ENCODE data around the gene BRD1. TPM values are rescaled to one million over a fixed set of nuclear protein-coding genes. Genes with fewer than 3 reads are reported as not detected.

The BRD1 gene
- total RNA-seq, 1 donor, result 23.5 TPM

DNA sequence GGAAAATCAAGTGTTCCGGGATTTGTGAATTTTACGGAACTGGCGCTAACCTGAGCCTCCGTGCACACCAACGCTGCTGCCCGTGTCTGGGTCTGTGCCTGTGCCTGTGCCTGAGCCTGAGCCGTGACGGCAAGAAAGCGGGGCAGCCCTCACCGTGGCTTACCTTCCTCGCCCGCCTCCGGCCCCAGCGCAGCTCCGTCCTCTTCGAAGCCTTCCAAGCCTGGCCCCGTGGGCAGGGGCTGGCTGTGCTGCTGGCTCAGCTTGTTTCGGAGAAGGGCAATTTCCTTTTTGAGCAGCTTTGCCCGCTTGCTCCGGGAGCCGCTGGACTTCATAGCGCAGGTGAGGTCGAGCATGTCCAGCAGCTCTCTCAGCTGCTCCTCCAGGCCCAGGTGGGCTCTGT is 33.8 kb downstream of the BRD1 start:
- no peaks in the 10 kb centered on the region for H3K9me3 ChIP-seq (ENCODE audit: low read depth, low read length)
- H3K4me1 ChIP-seq (ENCODE audit: insufficient read depth, low read length), result peaks cover 13% of the 10 kb centered on the region
- H3K36me3 ChIP-seq (ENCODE audit: insufficient read depth, low read length), result peaks cover 76% of the 10 kb centered on the region
- peaks cover 74% of the 10 kb centered on the region for H4K20me1 ChIP-seq (ENCODE audit: insufficient read depth, low read length)
- H3K27me3 ChIP-seq (ENCODE audit: insufficient read depth, low read length), result no peaks in the 10 kb centered on the region
- no peak overlapping the region for H2AFZ ChIP-seq (ENCODE audit: low read length)
- H3K79me2 ChIP-seq (ENCODE audit: insufficient read depth, low read length), result peaks cover 95% of the 10 kb centered on the region
- no peak overlapping the region for H3K4me2 ChIP-seq (ENCODE audit: insufficient read depth, low read length)
- DNase-seq (ENCODE audit: insufficient read length, low spot score, missing footprints), result no peak
- TF ChIP-seq CTCF (IDR thresholded peaks at IDR 0.05; ENCODE audit: extremely low read depth, low read depth, low read length), result no peak
- no peak overlapping the region for H3K27ac ChIP-seq (ENCODE audit: low read depth, low read length)
- no peak overlapping the region for H3K4me3 ChIP-seq (ENCODE audit: insufficient read depth, low read length)

DNA sequence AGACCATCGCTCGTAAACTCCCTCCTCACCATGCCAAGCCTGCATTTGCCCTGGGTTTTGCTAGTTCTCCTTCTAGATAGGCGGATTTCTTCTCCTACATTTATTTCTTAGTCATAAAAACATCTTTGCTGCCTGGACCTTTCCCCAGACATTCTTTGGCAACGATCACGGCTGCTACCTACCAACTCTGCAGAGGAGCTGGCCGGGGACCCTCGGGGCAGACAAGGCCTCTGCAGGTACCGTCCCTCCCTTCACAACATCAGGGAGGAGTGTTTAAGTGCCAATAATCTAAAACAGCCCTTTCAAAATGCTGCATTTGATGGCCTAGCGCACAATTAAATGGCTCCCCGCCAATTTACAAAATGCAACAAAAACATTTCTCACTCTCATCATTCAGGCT is 34.4 kb downstream of the BRD1 start:
- H4K20me1 ChIP-seq (ENCODE audit: insufficient read depth, low read length), result peaks cover 71% of the 10 kb centered on the region
- no peak overlapping the region for H3K4me3 ChIP-seq (ENCODE audit: insufficient read depth, low read length)
- H3K9me3 ChIP-seq (ENCODE audit: low read depth, low read length), result no peaks in the 10 kb centered on the region
- no peaks in the 10 kb centered on the region for H3K27me3 ChIP-seq (ENCODE audit: insufficient read depth, low read length)
- no peak for TF ChIP-seq CTCF (IDR thresholded peaks at IDR 0.05; ENCODE audit: extremely low read depth, low read depth, low read length)
- H3K4me2 ChIP-seq (ENCODE audit: insufficient read depth, low read length), result no peak overlapping the region
- peaks cover 70% of the 10 kb centered on the region for H3K36me3 ChIP-seq (ENCODE audit: insufficient read depth, low read length)
- H2AFZ ChIP-seq (ENCODE audit: low read length), result no peak overlapping the region
- peaks cover 95% of the 10 kb centered on the region for H3K79me2 ChIP-seq (ENCODE audit: insufficient read depth, low read length)
- no peak for DNase-seq (ENCODE audit: insufficient read length, low spot score, missing footprints)
- peaks cover 19% of the 10 kb centered on the region for H3K4me1 ChIP-seq (ENCODE audit: insufficient read depth, low read length)
- no peak overlapping the region for H3K27ac ChIP-seq (ENCODE audit: low read depth, low read length)

DNA sequence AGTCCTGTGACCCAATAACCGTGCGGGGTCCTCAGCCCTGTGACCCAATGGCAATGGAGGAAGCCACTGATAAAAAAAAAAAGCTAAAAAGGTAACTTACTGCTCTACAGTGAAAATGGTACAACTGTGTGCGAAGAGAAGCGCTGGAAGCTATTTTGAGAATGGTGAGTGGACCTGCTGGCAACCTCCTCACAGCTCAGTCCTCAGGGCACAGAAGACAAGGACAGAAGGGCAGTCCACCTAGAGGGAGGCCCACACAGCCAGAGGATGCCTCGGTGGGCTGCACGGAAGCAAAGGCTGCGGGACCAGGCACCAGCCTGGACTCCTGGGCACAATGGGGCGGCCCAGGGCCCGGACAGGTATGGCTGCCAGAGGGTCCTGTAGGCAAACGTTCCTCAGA is 35.6 kb downstream of the BRD1 start:
- TF ChIP-seq CTCF (IDR thresholded peaks at IDR 0.05; ENCODE audit: extremely low read depth, low read depth, low read length), result no peak
- Histone ChIP-seq H3K27me3 (ENCODE audit: insufficient read depth, low read length) (no peaks in the 10 kb centered on the region), H3K4me2 (ENCODE audit: insufficient read depth, low read length) (no peak overlapping the region), H3K27ac (ENCODE audit: low read depth, low read length) (no peak overlapping the region), H3K36me3 (ENCODE audit: insufficient read depth, low read length) (peaks cover 69% of the 10 kb centered on the region), H3K9me3 (ENCODE audit: low read depth, low read length) (no peaks in the 10 kb centered on the region), H2AFZ (ENCODE audit: low read length) (no peak overlapping the region), H3K4me3 (ENCODE audit: insufficient read depth, low read length) (no peak overlapping the region), H3K4me1 (ENCODE audit: insufficient read depth, low read length) (peaks cover 20% of the 10 kb centered on the region), H4K20me1 (ENCODE audit: insufficient read depth, low read length) (peaks cover 63% of the 10 kb centered on the region), H3K79me2 (ENCODE audit: insufficient read depth, low read length) (peaks cover 94% of the 10 kb centered on the region)
- no peak for DNase-seq (ENCODE audit: insufficient read length, low spot score, missing footprints)

DNA sequence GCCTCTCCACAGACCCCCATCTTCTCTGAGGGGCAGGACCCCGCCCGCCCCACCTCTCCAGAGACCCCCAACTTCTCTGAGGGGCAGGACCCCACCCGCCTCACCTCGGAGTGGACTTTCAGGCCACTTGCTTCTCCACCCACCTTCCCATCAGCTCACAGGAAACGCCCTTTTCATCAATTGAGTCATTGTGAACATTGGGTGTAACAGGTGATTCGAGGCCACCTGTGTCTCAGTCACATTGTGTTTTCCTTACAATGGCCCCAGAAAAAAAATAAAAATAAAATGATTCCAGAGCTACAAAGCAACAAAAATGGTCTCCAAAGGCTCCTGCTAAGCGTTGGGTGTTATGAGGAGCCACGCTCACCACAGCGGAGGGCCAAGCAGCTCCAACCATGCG is 36.0 kb downstream of the BRD1 start:
- H3K4me1 ChIP-seq (ENCODE audit: insufficient read depth, low read length), result peaks cover 20% of the 10 kb centered on the region
- no peaks in the 10 kb centered on the region for H3K9me3 ChIP-seq (ENCODE audit: low read depth, low read length)
- no peak for DNase-seq (ENCODE audit: insufficient read length, low spot score, missing footprints)
- H3K4me2 ChIP-seq (ENCODE audit: insufficient read depth, low read length), result no peak overlapping the region
- peaks cover 94% of the 10 kb centered on the region for H3K79me2 ChIP-seq (ENCODE audit: insufficient read depth, low read length)
- peaks cover 62% of the 10 kb centered on the region for H4K20me1 ChIP-seq (ENCODE audit: insufficient read depth, low read length)
- no peak overlapping the region for H3K27ac ChIP-seq (ENCODE audit: low read depth, low read length)
- no peak overlapping the region for H3K4me3 ChIP-seq (ENCODE audit: insufficient read depth, low read length)
- no peaks in the 10 kb centered on the region for H3K27me3 ChIP-seq (ENCODE audit: insufficient read depth, low read length)
- H2AFZ ChIP-seq (ENCODE audit: low read length), result no peak overlapping the region
- TF ChIP-seq CTCF (IDR thresholded peaks at IDR 0.05; ENCODE audit: extremely low read depth, low read depth, low read length), result no peak
- peaks cover 69% of the 10 kb centered on the region for H3K36me3 ChIP-seq (ENCODE audit: insufficient read depth, low read length)

Measured in osteoblast (primary cell).